Measurements from ENCODE around the gene MCU. TPM values are rescaled to one million over a fixed set of nuclear protein-coding genes. Genes with fewer than 3 reads are reported as not detected.
"Not testable (repeated sequence)": the region's sequence is repeated elsewhere in the genome, so short reads cannot be mapped to it uniquely, and the experiment has no call there.

The MCU gene
- polyA plus RNA-seq, 4 donors = 43.3 to 70.4 (median 48.7) TPM

- Histone ChIP-seq H3K4me3 (ENCODE audit: low read depth in 1 of 3, low read length in 3 of 3) (no peak overlapping the region), H3K9me3 (ENCODE audit: control insufficient read depth in 2 of 2, insufficient read depth in 1 of 2, low read depth in 1 of 2, low read length in 1 of 2) (peaks cover 0 to 3% of the 10 kb centered on the region in 2 donors), H3K27ac (ENCODE audit: low read depth in 1 of 3, low read length in 2 of 3) (no peak overlapping the region), H3K36me3 (ENCODE audit: control insufficient read depth in 3 of 3, insufficient read depth in 2 of 3, low read depth in 1 of 3, low read length in 3 of 3) (no peaks in the 10 kb centered on the region), H3K4me1 (ENCODE audit: control insufficient read depth in 3 of 3, insufficient read depth in 2 of 3, low read depth in 1 of 3, low read length in 2 of 3) (no peaks in the 10 kb centered on the region), H3K27me3 (ENCODE audit: control insufficient read depth in 3 of 3, insufficient read depth in 3 of 3, low read length in 3 of 3) (no peaks in the 10 kb centered on the region)
- no peak for FAIRE-seq
- WGBS, 3 donors = 87 to 96% (median 94%) methylated on average over 1 of the region's 1 CpG
- no peak for DNase-seq
Measured at GRCh38 chr10:72899545-72899944, 207.6 kb downstream of the MCU start.

GRCh38 chr10:72903941-72904446 lies 212.1 kb downstream of the MCU start:
- H3K36me3 ChIP-seq (ENCODE audit: control insufficient read depth in 3 of 3, insufficient read depth in 2 of 3, low read depth in 1 of 3, low read length in 3 of 3); FAIRE-seq; H3K4me1 ChIP-seq (ENCODE audit: control insufficient read depth in 3 of 3, insufficient read depth in 2 of 3, low read depth in 1 of 3, low read length in 2 of 3); DNase-seq; H3K27me3 ChIP-seq (ENCODE audit: control insufficient read depth in 3 of 3, insufficient read depth in 3 of 3, low read length in 3 of 3); H3K9me3 ChIP-seq (ENCODE audit: control insufficient read depth in 2 of 2, insufficient read depth in 1 of 2, low read depth in 1 of 2, low read length in 1 of 2); H3K4me3 ChIP-seq (ENCODE audit: low read depth in 1 of 3, low read length in 3 of 3); H3K27ac ChIP-seq (ENCODE audit: low read depth in 1 of 3, low read length in 2 of 3): not testable (repeated sequence)
- 74 to 87% (median 81%) methylated on average over 15 of the region's 15 CpGs for WGBS, 3 donors

GRCh38 chr10:72904806-72905205 lies 212.9 kb downstream of the MCU start:
- no peak overlapping the region for H3K27ac ChIP-seq (ENCODE audit: low read depth in 1 of 3, low read length in 2 of 3)
- no peaks in the 10 kb centered on the region for H3K27me3 ChIP-seq (ENCODE audit: control insufficient read depth in 3 of 3, insufficient read depth in 3 of 3, low read length in 3 of 3)
- H3K36me3 ChIP-seq (ENCODE audit: control insufficient read depth in 3 of 3, insufficient read depth in 2 of 3, low read depth in 1 of 3, low read length in 3 of 3) = no peaks in the 10 kb centered on the region
- 86 to 94% (median 90%) methylated on average over 3 of the region's 3 CpGs for WGBS, 3 donors
- no peaks in the 10 kb centered on the region for H3K4me1 ChIP-seq (ENCODE audit: control insufficient read depth in 3 of 3, insufficient read depth in 2 of 3, low read depth in 1 of 3, low read length in 2 of 3)
- FAIRE-seq (no peak), DNase-seq (no peak)
- H3K4me3 ChIP-seq (ENCODE audit: low read depth in 1 of 3, low read length in 3 of 3) = no peak overlapping the region
- H3K9me3 ChIP-seq (ENCODE audit: control insufficient read depth in 2 of 2, insufficient read depth in 1 of 2, low read depth in 1 of 2, low read length in 1 of 2) = peaks cover 0 to 3% of the 10 kb centered on the region in 2 donors

- H3K9me3 ChIP-seq (ENCODE audit: control insufficient read depth in 2 of 2, insufficient read depth in 1 of 2, low read depth in 1 of 2, low read length in 1 of 2) = peaks cover 0 to 3% of the 10 kb centered on the region in 2 donors
- no peaks in the 10 kb centered on the region for H3K4me1 ChIP-seq (ENCODE audit: control insufficient read depth in 3 of 3, insufficient read depth in 2 of 3, low read depth in 1 of 3, low read length in 2 of 3)
- FAIRE-seq (no peak), DNase-seq (no peak)
- H3K27ac ChIP-seq (ENCODE audit: low read depth in 1 of 3, low read length in 2 of 3) = no peak overlapping the region
- no peaks in the 10 kb centered on the region for H3K36me3 ChIP-seq (ENCODE audit: control insufficient read depth in 3 of 3, insufficient read depth in 2 of 3, low read depth in 1 of 3, low read length in 3 of 3)
- H3K4me3 ChIP-seq (ENCODE audit: low read depth in 1 of 3, low read length in 3 of 3) = no peak overlapping the region
- H3K27me3 ChIP-seq (ENCODE audit: control insufficient read depth in 3 of 3, insufficient read depth in 3 of 3, low read length in 3 of 3) = no peaks in the 10 kb centered on the region
- WGBS, 3 donors = 85 to 91% (median 86%) methylated on average over 6 of the region's 6 CpGs
Measured at GRCh38 chr10:72906446-72906845, 214.5 kb downstream of the MCU start.

GRCh38 chr10:72910705-72911104 lies 218.8 kb downstream of the MCU start:
- peaks cover 0 to 1% (median 0%) of the 10 kb centered on the region in 3 donors for H3K36me3 ChIP-seq (ENCODE audit: control insufficient read depth in 3 of 3, insufficient read depth in 2 of 3, low read depth in 1 of 3, low read length in 3 of 3)
- DNase-seq (no peak), FAIRE-seq (no peak)
- H3K9me3 ChIP-seq (ENCODE audit: control insufficient read depth in 2 of 2, insufficient read depth in 1 of 2, low read depth in 1 of 2, low read length in 1 of 2) = no peaks in the 10 kb centered on the region
- H3K27me3 ChIP-seq (ENCODE audit: control insufficient read depth in 3 of 3, insufficient read depth in 3 of 3, low read length in 3 of 3) = no peaks in the 10 kb centered on the region
- no peak overlapping the region for H3K27ac ChIP-seq (ENCODE audit: low read depth in 1 of 3, low read length in 2 of 3)
- no peak overlapping the region for H3K4me3 ChIP-seq (ENCODE audit: low read depth in 1 of 3, low read length in 3 of 3)
- H3K4me1 ChIP-seq (ENCODE audit: control insufficient read depth in 3 of 3, insufficient read depth in 2 of 3, low read depth in 1 of 3, low read length in 2 of 3) = no peaks in the 10 kb centered on the region

GRCh38 chr10:72911758-72912157 lies 219.8 kb downstream of the MCU start:
- H3K9me3 ChIP-seq (ENCODE audit: control insufficient read depth in 2 of 2, insufficient read depth in 1 of 2, low read depth in 1 of 2, low read length in 1 of 2) = no peaks in the 10 kb centered on the region
- H3K4me1 ChIP-seq (ENCODE audit: control insufficient read depth in 3 of 3, insufficient read depth in 2 of 3, low read depth in 1 of 3, low read length in 2 of 3) = no peaks in the 10 kb centered on the region
- peaks cover 0 to 1% (median 0%) of the 10 kb centered on the region in 3 donors for H3K36me3 ChIP-seq (ENCODE audit: control insufficient read depth in 3 of 3, insufficient read depth in 2 of 3, low read depth in 1 of 3, low read length in 3 of 3)
- no peaks in the 10 kb centered on the region for H3K27me3 ChIP-seq (ENCODE audit: control insufficient read depth in 3 of 3, insufficient read depth in 3 of 3, low read length in 3 of 3)
- no peak overlapping the region for H3K4me3 ChIP-seq (ENCODE audit: low read depth in 1 of 3, low read length in 3 of 3)
- DNase-seq (no peak), FAIRE-seq (no peak)
- 93 to 96% (median 93%) methylated on average over 2 of the region's 2 CpGs for WGBS, 3 donors
- no peak overlapping the region for H3K27ac ChIP-seq (ENCODE audit: low read depth in 1 of 3, low read length in 2 of 3)

- DNase-seq (no peak), FAIRE-seq (no peak)
- Histone ChIP-seq H3K27ac (ENCODE audit: low read depth in 1 of 3, low read length in 2 of 3) (no peak overlapping the region), H3K9me3 (ENCODE audit: control insufficient read depth in 2 of 2, insufficient read depth in 1 of 2, low read depth in 1 of 2, low read length in 1 of 2) (no peaks in the 10 kb centered on the region), H3K36me3 (ENCODE audit: control insufficient read depth in 3 of 3, insufficient read depth in 2 of 3, low read depth in 1 of 3, low read length in 3 of 3) (peaks cover 0 to 1% (median 0%) of the 10 kb centered on the region in 3 donors), H3K27me3 (ENCODE audit: control insufficient read depth in 3 of 3, insufficient read depth in 3 of 3, low read length in 3 of 3) (no peaks in the 10 kb centered on the region), H3K4me3 (ENCODE audit: low read depth in 1 of 3, low read length in 3 of 3) (no peak overlapping the region), H3K4me1 (ENCODE audit: control insufficient read depth in 3 of 3, insufficient read depth in 2 of 3, low read depth in 1 of 3, low read length in 2 of 3) (no peaks in the 10 kb centered on the region)
- WGBS, 3 donors = 29 to 64% (median 56%) methylated on average over 4 of the region's 4 CpGs
Measured at GRCh38 chr10:72912736-72913135, 220.8 kb downstream of the MCU start.

- H3K4me1 ChIP-seq (ENCODE audit: control insufficient read depth in 3 of 3, insufficient read depth in 2 of 3, low read depth in 1 of 3, low read length in 2 of 3) = no peaks in the 10 kb centered on the region
- H3K27me3 ChIP-seq (ENCODE audit: control insufficient read depth in 3 of 3, insufficient read depth in 3 of 3, low read length in 3 of 3) = no peaks in the 10 kb centered on the region
- WGBS, 3 donors = 83 to 92% (median 91%) methylated on average over 7 of the region's 7 CpGs
- no peak overlapping the region for H3K27ac ChIP-seq (ENCODE audit: low read depth in 1 of 3, low read length in 2 of 3)
- H3K9me3 ChIP-seq (ENCODE audit: control insufficient read depth in 2 of 2, insufficient read depth in 1 of 2, low read depth in 1 of 2, low read length in 1 of 2) = no peaks in the 10 kb centered on the region
- H3K36me3 ChIP-seq (ENCODE audit: control insufficient read depth in 3 of 3, insufficient read depth in 2 of 3, low read depth in 1 of 3, low read length in 3 of 3) = peaks cover 0 to 1% (median 0%) of the 10 kb centered on the region in 3 donors
- FAIRE-seq (no peak), DNase-seq (no peak)
- H3K4me3 ChIP-seq (ENCODE audit: low read depth in 1 of 3, low read length in 3 of 3) = no peak overlapping the region
Measured at GRCh38 chr10:72913287-72913686, 221.3 kb downstream of the MCU start.

GRCh38 chr10:72917201-72917600 lies 225.3 kb downstream of the MCU start:
- WGBS, 3 donors = 72 to 93% (median 83%) methylated on average over 3 of the region's 3 CpGs
- not testable (repeated sequence) for FAIRE-seq; H3K27ac ChIP-seq (ENCODE audit: low read depth in 1 of 3, low read length in 2 of 3); H3K36me3 ChIP-seq (ENCODE audit: control insufficient read depth in 3 of 3, insufficient read depth in 2 of 3, low read depth in 1 of 3, low read length in 3 of 3); H3K4me1 ChIP-seq (ENCODE audit: control insufficient read depth in 3 of 3, insufficient read depth in 2 of 3, low read depth in 1 of 3, low read length in 2 of 3); H3K4me3 ChIP-seq (ENCODE audit: low read depth in 1 of 3, low read length in 3 of 3); DNase-seq; H3K27me3 ChIP-seq (ENCODE audit: control insufficient read depth in 3 of 3, insufficient read depth in 3 of 3, low read length in 3 of 3); H3K9me3 ChIP-seq (ENCODE audit: control insufficient read depth in 2 of 2, insufficient read depth in 1 of 2, low read depth in 1 of 2, low read length in 1 of 2)
